Pancreas (tissue), 10 donors: Measurements from ENCODE around the gene RALB. TPM values are rescaled to one million over a fixed set of nuclear protein-coding genes. Genes with fewer than 3 reads are reported as not detected.
A peak's percentile ranks its signal among the peaks of the same experiment; 100 is the strongest.

Experiments
- ATAC-seq, 4 donors: fragments of 200-7000 bp; cut with Tn5 transposase; one replicate each; pipeline versions ENCODE4 v1.8.0 to v1.9.1; 2020; ENCODE audit warnings: mild to moderate bottlenecking in 4 of 4, moderate library complexity in 4 of 4
- DNase-seq, 6 donors: peaks; one replicate each; pipeline ENCODE4 v3.0.0-alpha.2; 2020
- FAIRE-seq: peaks from 2 replicates; lab custom pipeline; 2012; peaks lifted over from hg19 to GRCh38; lab: Jason Lieb, UNC
- H3K27ac ChIP-seq, 4 donors: fragments of 200-600 bp; sonication (generic); 1 replicate in 3 of 4; 2 replicates in 1 of 4; pipeline versions ENCODE4 v1.5.0 to v1.8.0; 2020
- H3K27me3 ChIP-seq, 4 donors: fragments of 200-600 bp; one replicate each; pipeline ENCODE4 v1.8.0; 2021
- H3K36me3 ChIP-seq, 3 donors: fragments of 200-600 bp; sonication (generic) in 1 of 3; one replicate each; pipeline versions ENCODE4 v1.5.0 to v1.8.0; 2020 to 2021
- H3K4me1 ChIP-seq, 3 donors: fragments of 200-600 bp; one replicate each; pipeline ENCODE4 v1.8.0; 2021
- H3K4me3 ChIP-seq, 4 donors: fragments of 200-600 bp; sonication (generic) in 2 of 4; one replicate each; pipeline versions ENCODE4 v1.5.0 to v1.8.0; 2020 to 2021
- H3K9me3 ChIP-seq, 4 donors: fragments of 200-600 bp; one replicate each; pipeline ENCODE4 v1.8.0; 2021
- CTCF ChIP-seq, 4 donors: fragments of 200-600 bp; sonication (generic) in 3 of 4; IDR thresholded peaks; one replicate each; pipeline versions ENCODE4 v1.5.0 to v1.8.0; 2021; ENCODE audit warnings: antibody characterized with exemption in 4 of 4
- WGBS, 2 donors: extraction: QIAGEN DNeasy Blood & Tissue Kit; methylation state at CpG; one replicate each; pipeline ENCODE4 v1.1.7; 2013; 5-methylcytosine and 5-hydroxymethylcytosine counted together
- intact Hi-C, 3 donors: fragments of 100-400 bp; cut with DNase I; formaldehyde crosslinking; loops; one replicate each; pipeline versions ENCODE4 v1.11.1 to v1.14.2; 2022
- polyA plus RNA-seq, 2 donors: library from polyadenylated mRNA; stranded (reverse); fragments of 200-250 nt; gene quantifications; one replicate each; pipeline ENCODE4 v1.2.3, GENCODE V29; 2013
- total RNA-seq, 6 donors: library from RNA; stranded (reverse); fragmentation: NEBNext Ultra II Directional in 4 of 6; extraction: Animal tissue kit (Norgen Biotek cat#: 25700) in 4 of 6; gene quantifications; one replicate each; pipeline versions ENCODE4 v1.2.1 to v1.2.4, GENCODE V29; 2021 to 2023
- donor health status: healthy with polysubstance abuse.
- donor health status: DM: no; HTN: no; CAD: no; lungs with moderate emphysema.
- donor health status: DM: no; HTN: no; CAD: no.
- donor health status: control.
- donor health status: control.
- donor health status: Bipolar disorder and iron deficiency.
- donor health status: DM: yes; HTN: yes; CAD: no.
- donor health status: DM: no; HTN: no; CAD: no.
- donor health status: DM: no; HTN: no; CAD: no.
- donor health status: DM: yes; HTN: yes; CAD: no.

Gene RALB
- total and polyA plus RNA-seq, 8 donors: 9.8 to 24.2 (median 15.4) TPM

- DNase-seq (peak in 1 of 6 donors; percentile 15), ATAC-seq (no peak), FAIRE-seq (no peak)
- Histone ChIP-seq H3K36me3 (no peaks in the 10 kb centered on the region), H3K4me3 (no peak overlapping the region), H3K9me3 (no peaks in the 10 kb centered on the region), H3K4me1 (peaks cover 0 to 9% (median 9%) of the 10 kb centered on the region in 3 donors), H3K27ac (no peak overlapping the region), H3K27me3 (no peaks in the 10 kb centered on the region)
- WGBS, 2 donors: 88 to 92% methylated on average over 7 of the region's 7 CpGs
- TF ChIP-seq CTCF (IDR thresholded peaks at IDR 0.05): no peak
- intact Hi-C loops: no loop called here
These were observed 69.7 kb downstream of the RALB start for GRCh38 chr2:120322329-120322728.

- DNase-seq (peak; percentile 75 to 93 (median 82)), FAIRE-seq (no peak), ATAC-seq (peak; percentile 94 to 98 (median 96))
- H3K9me3 ChIP-seq: no peaks in the 10 kb centered on the region
- peaks cover 0 to 9% (median 9%) of the 10 kb centered on the region in 3 donors for H3K4me1 ChIP-seq
- no peaks in the 10 kb centered on the region for H3K27me3 ChIP-seq
- no peak for TF ChIP-seq CTCF (IDR thresholded peaks at IDR 0.05)
- no peak overlapping the region for H3K4me3 ChIP-seq
- intact Hi-C loops: no loop called here
- no peaks in the 10 kb centered on the region for H3K36me3 ChIP-seq
- H3K27ac ChIP-seq: no peak overlapping the region
- WGBS, 2 donors: 30 to 36% methylated on average over 10 of the region's 10 CpGs
These were observed 70.6 kb downstream of the RALB start for GRCh38 chr2:120323214-120323613.

GRCh38 chr2:120323807-120324399 is 71.3 kb downstream of the RALB start:
- WGBS, 2 donors: 56 to 58% methylated on average over 10 of the region's 10 CpGs
- peak in 2 of 4 donors; percentile 19 to 29 for ATAC-seq

GRCh38 chr2:120324933-120325332 is 72.3 kb downstream of the RALB start:
- TF ChIP-seq CTCF (IDR thresholded peaks at IDR 0.05): no peak
- H3K36me3 ChIP-seq: no peaks in the 10 kb centered on the region
- H3K27ac ChIP-seq: no peak overlapping the region
- H3K4me3 ChIP-seq: no peak overlapping the region
- ATAC-seq (no peak), FAIRE-seq (no peak), DNase-seq (peak in 1 of 6 donors; percentile 10)
- peaks cover 0 to 9% (median 9%) of the 10 kb centered on the region in 3 donors for H3K4me1 ChIP-seq
- intact Hi-C loops: no loop called here
- no peaks in the 10 kb centered on the region for H3K27me3 ChIP-seq
- 93 to 97% methylated on average over 7 of the region's 7 CpGs for WGBS, 2 donors
- no peaks in the 10 kb centered on the region for H3K9me3 ChIP-seq

More at GRCh38 chr2:120323807-120324399, 71.3 kb downstream of the RALB start:
- FAIRE-seq (no peak), DNase-seq (peak in 1 of 6 donors; percentile 3)
- intact Hi-C loops: no loop called here
- Histone ChIP-seq H3K27ac (no peak overlapping the region), H3K27me3 (no peaks in the 10 kb centered on the region), H3K4me3 (no peak overlapping the region), H3K36me3 (no peaks in the 10 kb centered on the region), H3K4me1 (peaks cover 0 to 9% (median 9%) of the 10 kb centered on the region in 3 donors), H3K9me3 (no peaks in the 10 kb centered on the region)
- TF ChIP-seq CTCF (IDR thresholded peaks at IDR 0.05): no peak

GRCh38 chr2:120326066-120326465 is 73.4 kb downstream of the RALB start:
- Histone ChIP-seq H3K4me1 (peaks cover 0 to 9% (median 9%) of the 10 kb centered on the region in 3 donors), H3K4me3 (no peak overlapping the region), H3K27ac (no peak overlapping the region), H3K27me3 (no peaks in the 10 kb centered on the region), H3K9me3 (no peaks in the 10 kb centered on the region), H3K36me3 (no peaks in the 10 kb centered on the region)
- no peak for TF ChIP-seq CTCF (IDR thresholded peaks at IDR 0.05)
- DNase-seq (peak in 1 of 6 donors; percentile 1), ATAC-seq (no peak), FAIRE-seq (no peak)
- intact Hi-C loops: no loop called here
- 86% methylated on average over 9 of the region's 9 CpGs for WGBS, 2 donors
